CD4-positive, alpha-beta T cell treated with Interleukin-21 for 1 hour (primary cell): ENCODE data around the gene ANKRD39.
A peak's percentile ranks its signal among the peaks of the same experiment; 100 is the strongest.

Experiments used
- DNase-seq: peaks from one replicate; pipeline ENCODE4 v3.0.0-alpha.2; 2020

ANKRD39 gene

DNA sequence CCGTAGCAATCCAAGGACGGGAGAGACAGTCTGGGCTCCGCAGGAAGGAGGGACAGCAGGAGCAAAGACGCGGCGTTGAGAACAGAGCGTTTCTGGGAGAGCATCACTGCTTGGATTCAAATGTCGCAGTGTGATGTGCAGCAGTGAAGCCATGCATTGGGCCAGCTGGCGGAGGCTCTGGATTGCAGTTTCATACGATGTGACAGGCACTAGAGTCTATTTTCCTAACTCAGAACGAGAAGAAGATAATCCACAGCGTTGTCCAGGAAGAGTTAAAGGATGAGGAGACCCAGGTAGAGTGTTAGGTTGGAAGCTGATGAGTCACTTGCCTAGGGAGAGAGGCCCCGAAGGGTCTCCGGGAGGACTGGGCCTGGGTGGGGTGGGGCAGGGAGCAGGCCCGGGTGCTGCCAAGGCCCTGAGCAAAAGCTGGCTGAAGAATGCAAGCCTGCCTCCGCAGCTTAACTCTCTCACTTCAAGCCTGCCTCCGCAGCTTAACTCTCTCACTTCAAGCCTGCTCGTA lies 29.7 kb upstream of the ANKRD39 start:
- DNase-seq: no peak

GRCh38 chr2:96885432-96886347 lies 27.9 kb upstream of the ANKRD39 start:
- DNase-seq: no peak

- DNase-seq: no peak
Measured at GRCh38 chr2:96884299-96885094, 26.7 kb upstream of the ANKRD39 start.

- DNase-seq: no peak
Measured at GRCh38 chr2:96883306-96883705, 25.5 kb upstream of the ANKRD39 start.

GRCh38 chr2:96882906-96883305 lies 25.1 kb upstream of the ANKRD39 start:
- DNase-seq: no peak

GRCh38 chr2:96882230-96882629 lies 24.4 kb upstream of the ANKRD39 start:
- DNase-seq: no peak

GRCh38 chr2:96881349-96882195 lies 23.8 kb upstream of the ANKRD39 start:
- no peak for DNase-seq

GRCh38 chr2:96880891-96881273 lies 23.1 kb upstream of the ANKRD39 start:
- no peak for DNase-seq

DNA sequence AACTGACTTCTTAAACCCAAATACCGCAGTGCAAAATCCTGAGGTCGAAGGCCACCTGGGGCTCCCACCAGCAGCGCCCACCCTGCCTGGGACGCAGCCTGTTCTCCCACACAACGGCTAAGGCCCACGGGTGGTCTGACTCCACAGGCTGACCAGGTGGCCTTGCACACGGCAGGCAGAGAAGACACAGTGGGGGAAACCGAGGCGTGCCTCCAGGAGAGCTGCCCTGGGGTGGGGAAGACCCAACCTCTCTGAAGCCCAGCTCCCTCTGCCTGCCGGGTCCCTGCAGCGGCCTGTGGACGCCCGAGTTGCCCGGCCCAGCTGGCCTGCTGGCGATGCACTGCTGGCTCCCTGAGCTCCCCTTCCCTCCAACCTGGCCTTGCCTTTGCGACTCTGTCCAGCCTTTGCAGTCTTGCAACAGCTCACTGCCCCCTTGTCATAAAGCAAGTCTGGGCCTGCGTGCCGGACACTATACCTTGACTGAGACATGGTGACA lies 21.8 kb upstream of the ANKRD39 start:
- no peak for DNase-seq

DNA sequence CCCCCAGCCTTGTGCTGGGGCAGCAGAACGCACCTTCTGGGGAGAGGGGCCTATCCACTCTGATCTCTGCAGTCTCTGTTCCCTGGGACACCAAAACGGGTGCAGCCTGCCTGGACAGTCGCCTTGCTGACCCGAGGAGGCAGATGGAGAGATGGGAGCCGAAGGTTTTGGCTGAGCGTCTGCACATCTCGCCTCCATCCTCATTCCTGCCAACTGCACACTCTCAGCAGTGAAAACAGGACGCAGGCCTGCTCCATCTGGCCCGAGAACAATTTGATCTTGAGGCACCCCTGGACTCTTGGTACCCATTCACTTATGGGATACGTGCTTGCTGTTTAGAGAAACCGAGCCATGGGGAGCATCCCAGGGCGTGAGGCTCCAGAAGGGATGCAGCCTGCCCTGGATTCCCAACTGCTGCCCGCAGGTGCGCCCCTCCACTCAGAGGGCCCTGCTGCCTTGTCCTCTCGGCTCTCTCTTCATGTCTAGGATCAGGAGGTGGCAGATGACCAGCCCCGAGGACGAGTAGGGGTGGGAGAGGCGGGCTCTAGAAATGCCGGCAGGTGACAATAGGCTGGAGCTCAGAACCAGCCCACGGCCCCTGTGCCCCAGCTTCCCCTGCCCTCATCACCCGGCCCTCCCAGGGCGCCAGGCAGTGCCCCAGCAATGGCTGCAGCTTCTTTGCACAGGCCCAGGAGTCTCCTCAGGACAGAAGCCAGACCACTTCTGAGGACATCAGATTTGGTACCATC lies 21.2 kb upstream of the ANKRD39 start:
- no peak for DNase-seq

DNA sequence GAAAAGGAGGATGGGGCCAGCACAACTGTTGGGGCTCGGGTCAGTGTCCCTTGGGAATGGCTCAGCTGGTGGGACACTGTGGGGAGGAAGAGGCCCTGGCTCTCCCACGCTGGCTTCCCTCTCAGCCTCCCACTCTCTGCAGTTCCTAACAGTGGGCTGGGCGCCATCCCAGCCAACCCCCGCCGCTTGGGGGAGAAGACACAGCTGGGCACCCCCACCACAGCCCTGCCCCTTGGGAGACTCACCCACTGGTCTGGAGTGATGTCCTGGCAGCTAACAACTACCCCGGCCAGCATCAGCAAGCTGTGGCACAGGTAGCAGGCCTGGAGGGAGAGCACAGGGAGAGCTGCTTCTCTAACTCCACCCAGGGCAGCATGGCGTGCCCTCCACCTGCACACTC lies 20.4 kb upstream of the ANKRD39 start:
- DNase-seq: no peak

DNA sequence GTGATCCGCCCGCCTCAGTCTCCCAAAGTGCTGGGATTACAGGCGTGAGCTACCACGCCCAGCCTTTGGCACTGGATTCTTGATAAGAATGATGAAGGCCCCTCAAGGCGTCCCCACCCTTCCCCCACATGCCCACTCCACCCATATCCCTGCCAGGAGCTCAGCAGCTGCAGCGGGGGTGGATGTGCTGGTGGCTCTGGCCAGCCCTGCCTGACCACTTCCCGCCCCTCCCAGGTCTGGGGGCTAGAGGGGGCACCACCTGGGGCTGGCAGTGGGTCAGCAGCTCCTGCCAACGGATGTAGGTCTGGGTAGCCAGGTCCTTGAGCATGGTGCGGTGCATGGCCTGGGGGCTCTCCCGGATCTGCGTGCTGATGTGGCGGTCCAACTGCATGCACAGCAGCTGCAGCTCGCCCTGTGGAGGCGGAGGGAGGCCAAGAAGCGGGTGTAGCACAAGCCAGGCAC lies 19.8 kb upstream of the ANKRD39 start:
- DNase-seq: no peak

GRCh38 chr2:96877042-96877451 lies 19.2 kb upstream of the ANKRD39 start:
- no peak for DNase-seq

GRCh38 chr2:96876269-96877041 lies 18.6 kb upstream of the ANKRD39 start:
- DNase-seq: no peak

DNA sequence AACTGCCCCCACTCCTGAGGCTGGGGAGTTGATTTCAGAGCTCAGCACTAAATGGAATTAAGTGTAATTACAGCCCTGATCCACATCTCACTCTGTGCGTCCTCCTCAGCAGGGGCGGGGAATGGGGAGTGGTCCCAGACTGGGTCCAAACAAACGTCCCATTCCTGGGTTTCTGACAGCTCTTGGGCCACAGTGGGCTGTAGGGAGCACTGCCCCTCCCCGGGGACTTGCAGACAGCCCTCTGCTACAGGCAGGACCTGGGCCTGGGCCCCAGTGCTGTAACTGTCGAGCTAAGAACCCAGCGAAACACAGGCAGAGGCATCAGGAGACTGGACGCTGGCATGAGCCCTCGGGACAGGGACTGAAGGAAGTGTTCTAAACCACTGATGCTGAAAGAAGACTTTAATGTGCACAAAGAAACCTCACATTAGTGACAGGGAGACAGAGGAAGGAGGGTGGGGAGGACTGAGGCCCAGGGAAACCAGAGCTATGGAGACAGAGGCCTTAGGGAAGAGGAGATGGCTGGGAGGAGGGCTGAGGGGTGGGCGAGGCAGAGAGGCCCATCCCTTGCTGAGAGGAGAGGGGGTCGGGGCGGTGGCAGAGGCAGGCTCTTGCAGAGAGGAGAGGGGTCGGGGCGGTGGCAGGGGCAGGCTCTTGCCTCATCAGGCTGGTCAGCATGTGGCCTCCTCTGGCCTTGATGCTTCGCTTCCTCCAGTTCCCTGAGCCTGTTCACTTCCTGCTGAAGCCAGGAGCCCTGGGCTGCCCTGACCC lies 17.9 kb upstream of the ANKRD39 start:
- DNase-seq: no peak

DNA sequence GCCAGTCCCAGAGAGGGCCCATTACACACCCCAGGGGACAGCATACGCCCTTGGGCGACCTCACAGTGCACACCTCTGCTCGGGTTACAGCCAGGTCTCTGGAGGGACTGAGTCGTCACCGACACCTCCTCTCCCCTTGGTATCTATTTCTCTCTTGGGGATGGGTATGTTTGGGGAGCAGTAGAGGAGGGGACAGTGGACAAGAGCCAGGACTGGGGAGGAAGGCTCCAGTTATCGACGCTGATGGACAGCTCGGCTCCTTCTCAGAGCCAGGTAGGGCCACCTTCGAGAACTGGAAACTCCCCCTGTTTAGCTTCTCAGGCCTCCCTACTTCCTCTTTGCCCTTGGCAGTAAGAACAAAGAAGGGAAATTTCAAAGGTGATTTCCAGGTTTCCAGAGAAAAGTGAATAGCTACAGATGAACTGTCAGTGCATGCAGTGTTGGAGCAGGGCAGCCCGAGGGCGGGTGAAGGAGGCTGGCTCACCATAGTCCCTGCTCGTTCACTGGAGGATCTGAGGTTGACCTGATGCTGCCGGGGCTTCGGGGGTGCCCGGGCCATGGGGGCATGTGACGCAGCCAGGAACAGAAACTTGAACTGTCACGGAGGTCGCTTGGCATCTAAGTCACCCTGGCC lies 16.5 kb upstream of the ANKRD39 start:
- DNase-seq: peak; percentile 31

GRCh38 chr2:96873651-96874096 lies 15.9 kb upstream of the ANKRD39 start:
- DNase-seq: no peak

- no peak for DNase-seq
Measured at GRCh38 chr2:96872591-96873349, 15.0 kb upstream of the ANKRD39 start.
